Measurements from ENCODE around the gene CCNF. TPM values are rescaled to one million over a fixed set of nuclear protein-coding genes. Genes with fewer than 3 reads are reported as not detected.

Gene CCNF
- total and polyA plus RNA-seq, 9 of the 15 experiments (the other 6 are each of a cell fraction or from before 2014, with no cell fraction given) = 4.1 to 70.1 (median 29.5) TPM

- Histone ChIP-seq H3K27me3 (ENCODE audit: control insufficient read depth in 2 of 2, insufficient read depth in 2 of 2, low read length in 2 of 2) (no peaks in the 10 kb centered on the region), H3K9me1 (ENCODE audit: control insufficient read depth, insufficient read depth, low read length) (no peaks in the 10 kb centered on the region), H3K79me2 (ENCODE audit: control insufficient read depth, insufficient read depth, low read length) (peaks cover 22% of the 10 kb centered on the region), H3K4me1 (replicated peaks in 1 of 2; ENCODE audit: control insufficient read depth in 2 of 2, insufficient read depth in 2 of 2, low read length in 2 of 2) (peaks cover 10 to 92% of the 10 kb centered on the region in 2 experiments), H4K20me1 (replicated peaks; ENCODE audit: control insufficient read depth, insufficient read depth, low read length) (no peaks in the 10 kb centered on the region; the same call in 1 of the 2 replicates), H3K9me3 (replicated peaks; ENCODE audit: control insufficient read depth, insufficient read depth, low read depth, low read length) (no peaks in the 10 kb centered on the region), H3K9ac (ENCODE audit: insufficient read depth in 1 of 2, low read depth in 2 of 2, low read length in 2 of 2) (peak within 1 kb of the TSS in 1 of 2 experiments; percentile 98; a peak in 3 of 4 replicates), H3K4me2 (ENCODE audit: insufficient read depth, low read length) (no peak within 1 kb of the TSS), H3K4me3 (no peak within 1 kb of the TSS; the same call in 1 of the 2 replicates), H3K27ac (ENCODE audit: extremely low read depth, low read depth, low read length) (no peak within 1 kb of the TSS), H3K36me3 (ENCODE audit: control insufficient read depth, insufficient read depth, low read length) (no peaks in the 10 kb centered on the region), H2AFZ (ENCODE audit: low read depth, low read length) (no peak within 1 kb of the TSS)
- ChIA-PET POLR2A (no interaction called here), CTCF (ENCODE audit: low intra/inter-chr PET ratio) (no interaction called here)
- intact Hi-C loops (cut with micrococcal nuclease) = no loop called here
- under 1% methylated on average over 15 of the region's 59 CpGs for WGBS (ENCODE audit: insufficient coverage, low coverage, missing lambda C conversion rate)
- DNase-seq (ENCODE audit: extremely low read depth in 1 of 4, low spot score in 3 of 4) = peak; percentile 47 to 85 (median 74)
- no peak for FAIRE-seq
- BruUV-seq (replicated peaks) = no TSS peak
- peak; percentile 13 for ATAC-seq
- in situ Hi-C loops (cut with MboI) = no loop called here
- TF ChIP-seq VEZF1 (CRISPR knock-in tag; IDR thresholded peaks at IDR 0.05) (peak; percentile 58), E2F6 (IDR thresholded peaks at IDR 0.05; ENCODE audit: borderline replicate concordance in 1 of 2, extremely low read depth in 1 of 2, insufficient read depth in 1 of 2, insufficient read length in 1 of 2, low read depth in 1 of 2, low read length in 1 of 2, poor library complexity in 1 of 2, severe bottlenecking in 1 of 2) (peak in 1 of 2 experiments; percentile 16), MEIS2 (IDR thresholded peaks at IDR 0.05; ENCODE audit: partially characterized antibody) (peak; percentile 2), CTCF (IDR thresholded peaks at IDR 0.05 in 2 of 3, conservative IDR thresholded peaks at IDR 0.05 in 1 of 3; ENCODE audit: insufficient read depth in 2 of 3, low read depth in 1 of 3, low read length in 3 of 3) (no peak), ATF3 (IDR thresholded peaks at IDR 0.05) (no peak), ATF3 (CRISPR knock-in tag; conservative IDR thresholded peaks at IDR 0.05) (no peak), ELF1 (tag; IDR thresholded peaks at IDR 0.05) (no peak), RREB1 (CRISPR knock-in tag; IDR thresholded peaks at IDR 0.05) (no peak)
Observed at GRCh38 chr16:2471016-2471652, 41.9 kb downstream of the CCNF start, which contains the start of gene NTN3. Gene NTN3, plus strand, starts transcription at chr16:2471297. Its CDS starts 405 bp downstream, at chr16:2471702.

Measured in K562 (cell line).